ENCODE measurements around the gene SP9. TPM values are rescaled to one million over a fixed set of nuclear protein-coding genes. Genes with fewer than 3 reads are reported as not detected.
"Not testable (repeated sequence)": the region's sequence is repeated elsewhere in the genome, so short reads cannot be mapped to it uniquely, and the experiment has no call there.

Gene SP9
- total and polyA plus RNA-seq, 10 donors, result not detected

- 84 to 93% (median 90%) methylated on average over 2 of the region's 2 CpGs for WGBS, 5 donors
- Histone ChIP-seq H3K4me1 (no peaks in the 10 kb centered on the region), H3K27ac (no peak overlapping the region), H3K9me3 (peaks cover 0 to 8% (median 0%) of the 10 kb centered on the region in 8 donors), H3K36me3 (peaks cover 0 to 84% (median 18%) of the 10 kb centered on the region in 6 donors), H3K4me3 (no peak overlapping the region), H3K27me3 (replicated peaks in 1 of 7) (no peaks in the 10 kb centered on the region)
- intact Hi-C loops (cut with DNase I; ENCODE audit: low total_unique reads), result no loop called here
- no peak for DNase-seq
- no peak for TF ChIP-seq POLR2AphosphoS5 (IDR thresholded peaks at IDR 0.05)
- no peak for TF ChIP-seq POLR2A (IDR thresholded peaks at IDR 0.05)
- no peak for TF ChIP-seq CTCF (IDR thresholded peaks at IDR 0.05 in 8 of 11, conservative IDR thresholded peaks at IDR 0.05 in 3 of 11)
Measured at GRCh38 chr2:174356347-174356746, 21.6 kb downstream of the SP9 start.

GRCh38 chr2:174359663-174360062, 24.9 kb downstream of the SP9 start:
- peaks cover 0 to 24% (median 9%) of the 10 kb centered on the region in 8 donors for H3K9me3 ChIP-seq
- H3K4me1 ChIP-seq; H3K27me3 ChIP-seq (replicated peaks in 1 of 7); intact Hi-C loops (cut with DNase I; ENCODE audit: low total_unique reads); H3K4me3 ChIP-seq; DNase-seq; H3K27ac ChIP-seq: not testable (repeated sequence)
- WGBS, 5 donors, result 93 to 98% (median 95%) methylated on average over 4 of the region's 4 CpGs
- H3K36me3 ChIP-seq, result peaks cover 0 to 92% (median 29%) of the 10 kb centered on the region in 6 donors

- Histone ChIP-seq H3K27ac (no peak overlapping the region), H3K4me3 (no peak overlapping the region), H3K9me3 (peaks cover 0 to 38% (median 19%) of the 10 kb centered on the region in 8 donors), H3K4me1 (no peaks in the 10 kb centered on the region), H3K27me3 (replicated peaks in 1 of 7) (no peaks in the 10 kb centered on the region), H3K36me3 (peaks cover 6 to 100% (median 46%) of the 10 kb centered on the region in 6 donors)
- 92 to 100% (median 96%) methylated on average over 1 of the region's 1 CpG for WGBS, 5 donors
- no peak for TF ChIP-seq POLR2AphosphoS5 (IDR thresholded peaks at IDR 0.05)
- no peak for TF ChIP-seq POLR2A (IDR thresholded peaks at IDR 0.05)
- intact Hi-C loops (cut with DNase I; ENCODE audit: low total_unique reads), result no loop called here
- DNase-seq, result no peak
Measured at GRCh38 chr2:174362949-174363348, 28.2 kb downstream of the SP9 start.

- H3K27me3 ChIP-seq (replicated peaks in 1 of 7); intact Hi-C loops (cut with DNase I; ENCODE audit: low total_unique reads); H3K4me1 ChIP-seq; H3K27ac ChIP-seq; H3K4me3 ChIP-seq; DNase-seq: not testable (repeated sequence)
- WGBS, 5 donors, result 96 to 99% (median 97%) methylated on average over 6 of the region's 6 CpGs
- H3K36me3 ChIP-seq, result peaks cover 6 to 100% (median 47%) of the 10 kb centered on the region in 6 donors
- H3K9me3 ChIP-seq, result peaks cover 0 to 40% (median 20%) of the 10 kb centered on the region in 8 donors
Measured at GRCh38 chr2:174363492-174364225, 28.9 kb downstream of the SP9 start.

GRCh38 chr2:174364628-174365027, 29.9 kb downstream of the SP9 start:
- H3K9me3 ChIP-seq, result peaks cover 0 to 39% (median 20%) of the 10 kb centered on the region in 8 donors
- DNase-seq, result no peak
- intact Hi-C loops (cut with DNase I; ENCODE audit: low total_unique reads), result no loop called here
- H3K27ac ChIP-seq, result no peak overlapping the region
- H3K4me3 ChIP-seq, result no peak overlapping the region
- H3K36me3 ChIP-seq, result peaks cover 6 to 100% (median 50%) of the 10 kb centered on the region in 6 donors
- 91 to 100% (median 94%) methylated on average over 2 of the region's 2 CpGs for WGBS, 5 donors
- no peaks in the 10 kb centered on the region for H3K27me3 ChIP-seq (replicated peaks in 1 of 7)
- H3K4me1 ChIP-seq, result no peaks in the 10 kb centered on the region
- TF ChIP-seq CTCF (IDR thresholded peaks at IDR 0.05 in 8 of 11, conservative IDR thresholded peaks at IDR 0.05 in 3 of 11), result no peak
- no peak for TF ChIP-seq POLR2AphosphoS5 (IDR thresholded peaks at IDR 0.05)
- TF ChIP-seq POLR2A (IDR thresholded peaks at IDR 0.05), result no peak
